Measurements from ENCODE around the gene WT1. TPM values are rescaled to one million over a fixed set of nuclear protein-coding genes. Genes with fewer than 3 reads are reported as not detected.

Gene WT1
- total and polyA plus RNA-seq, 9 donors, result 28.2 to 171 (median 73.8) TPM

GRCh38 chr11:32391956-32392553, 43.3 kb downstream of the WT1 start:
- H3K36me3 ChIP-seq, result no peaks in the 10 kb centered on the region
- peak in 1 of 5 donors; percentile 43 for DNase-seq
- H3K9me3 ChIP-seq, result no peaks in the 10 kb centered on the region
- no peak for TF ChIP-seq CTCF (IDR thresholded peaks at IDR 0.05)
- no peak for TF ChIP-seq POLR2A (IDR thresholded peaks at IDR 0.05)
- TF ChIP-seq EP300 (IDR thresholded peaks at IDR 0.05), result no peak
- no peak overlapping the region for H3K4me3 ChIP-seq
- 72 to 77% (median 76%) methylated on average over 8 of the region's 8 CpGs for WGBS, 3 donors
- H3K27me3 ChIP-seq, result no peaks in the 10 kb centered on the region
- no peaks in the 10 kb centered on the region for H3K4me1 ChIP-seq (ENCODE audit: insufficient read depth)
- no peak overlapping the region for H3K27ac ChIP-seq
- intact Hi-C loops (cut with DNase I), result no loop called here

- no peak for DNase-seq
- TF ChIP-seq CTCF (IDR thresholded peaks at IDR 0.05), result no peak
- no peak for TF ChIP-seq EP300 (IDR thresholded peaks at IDR 0.05)
- no peak for TF ChIP-seq POLR2A (IDR thresholded peaks at IDR 0.05)
- no peaks in the 10 kb centered on the region for H3K36me3 ChIP-seq
- no peaks in the 10 kb centered on the region for H3K9me3 ChIP-seq
- H3K4me3 ChIP-seq, result no peak overlapping the region
- 39 to 55% (median 46%) methylated on average over 3 of the region's 3 CpGs for WGBS, 3 donors
- no peaks in the 10 kb centered on the region for H3K27me3 ChIP-seq
- no peak overlapping the region for H3K27ac ChIP-seq
- intact Hi-C loops (cut with DNase I), result no loop called here
- no peaks in the 10 kb centered on the region for H3K4me1 ChIP-seq (ENCODE audit: insufficient read depth)
Measured at GRCh38 chr11:32391479-32391878, 43.9 kb downstream of the WT1 start.

- no peak for DNase-seq
- Histone ChIP-seq H3K36me3 (no peaks in the 10 kb centered on the region), H3K27me3 (no peaks in the 10 kb centered on the region), H3K4me1 (ENCODE audit: insufficient read depth) (no peaks in the 10 kb centered on the region), H3K4me3 (no peak overlapping the region), H3K27ac (no peak overlapping the region), H3K9me3 (no peaks in the 10 kb centered on the region)
- no peak for TF ChIP-seq POLR2A (IDR thresholded peaks at IDR 0.05)
- TF ChIP-seq EP300 (IDR thresholded peaks at IDR 0.05), result no peak
- no peak for TF ChIP-seq CTCF (IDR thresholded peaks at IDR 0.05)
- 95 to 100% (median 100%) methylated on average over 1 of the region's 1 CpG for WGBS, 3 donors
- intact Hi-C loops (cut with DNase I), result no loop called here
Measured at GRCh38 chr11:32390712-32391111, 44.6 kb downstream of the WT1 start.

GRCh38 chr11:32388871-32389770, 46.2 kb downstream of the WT1 start:
- no peak for TF ChIP-seq CTCF (IDR thresholded peaks at IDR 0.05)
- TF ChIP-seq POLR2A (IDR thresholded peaks at IDR 0.05), result no peak
- TF ChIP-seq EP300 (IDR thresholded peaks at IDR 0.05), result no peak
- H3K27me3 ChIP-seq, result no peaks in the 10 kb centered on the region
- no peak overlapping the region for H3K4me3 ChIP-seq
- intact Hi-C loops (cut with DNase I), result no loop called here
- DNase-seq, result no peak
- no peaks in the 10 kb centered on the region for H3K36me3 ChIP-seq
- no peaks in the 10 kb centered on the region for H3K4me1 ChIP-seq (ENCODE audit: insufficient read depth)
- WGBS, 3 donors, result 63 to 69% (median 64%) methylated on average over 10 of the region's 10 CpGs
- no peak overlapping the region for H3K27ac ChIP-seq
- H3K9me3 ChIP-seq, result no peaks in the 10 kb centered on the region
